WTC11 (cell line): ENCODE data around the gene FMN2.

Source experiments
- CBFB ChIP-seq: sonication (generic); formaldehyde crosslinking; IDR thresholded peaks from 2 replicates; pipeline ENCODE4 v1.8.1; 2022; ENCODE audit warnings: mild to moderate bottlenecking, low read depth, missing genetic modification reagents
- ETV6 ChIP-seq: sonication (generic); formaldehyde crosslinking; IDR thresholded peaks from 2 replicates; pipeline ENCODE4 v1.8.1; 2022; ENCODE audit warnings: mild to moderate bottlenecking, missing genetic modification reagents
- TF ChIP-seq, protein P1 (sequence below): fragments of 200-600 bp; IDR thresholded peaks from 2 replicates; pipeline ENCODE4 v1.8.0; 2022; ENCODE audit warnings: antibody characterized with exemption

DNA sequence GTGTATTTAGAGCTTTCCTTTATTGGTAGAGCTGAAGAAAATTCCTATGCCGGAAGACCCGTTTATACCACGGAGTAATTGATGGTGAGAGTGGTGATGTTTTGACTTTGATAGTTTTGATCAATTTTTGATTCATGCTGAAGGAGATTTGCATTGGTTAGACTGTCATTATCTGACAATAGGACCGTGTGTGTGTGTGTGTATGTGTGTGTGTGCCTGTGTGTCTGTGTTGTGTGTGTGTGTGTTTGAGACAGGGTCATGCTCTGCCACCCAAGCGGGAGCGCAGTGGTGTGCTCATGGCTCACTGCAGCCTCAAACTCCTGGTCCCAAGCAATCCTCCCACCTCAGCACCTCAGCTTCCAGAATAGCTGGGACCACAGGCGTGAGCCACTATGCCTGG lies 9.6 kb downstream of the FMN2 start:
- TF ChIP-seq, protein P1, sequence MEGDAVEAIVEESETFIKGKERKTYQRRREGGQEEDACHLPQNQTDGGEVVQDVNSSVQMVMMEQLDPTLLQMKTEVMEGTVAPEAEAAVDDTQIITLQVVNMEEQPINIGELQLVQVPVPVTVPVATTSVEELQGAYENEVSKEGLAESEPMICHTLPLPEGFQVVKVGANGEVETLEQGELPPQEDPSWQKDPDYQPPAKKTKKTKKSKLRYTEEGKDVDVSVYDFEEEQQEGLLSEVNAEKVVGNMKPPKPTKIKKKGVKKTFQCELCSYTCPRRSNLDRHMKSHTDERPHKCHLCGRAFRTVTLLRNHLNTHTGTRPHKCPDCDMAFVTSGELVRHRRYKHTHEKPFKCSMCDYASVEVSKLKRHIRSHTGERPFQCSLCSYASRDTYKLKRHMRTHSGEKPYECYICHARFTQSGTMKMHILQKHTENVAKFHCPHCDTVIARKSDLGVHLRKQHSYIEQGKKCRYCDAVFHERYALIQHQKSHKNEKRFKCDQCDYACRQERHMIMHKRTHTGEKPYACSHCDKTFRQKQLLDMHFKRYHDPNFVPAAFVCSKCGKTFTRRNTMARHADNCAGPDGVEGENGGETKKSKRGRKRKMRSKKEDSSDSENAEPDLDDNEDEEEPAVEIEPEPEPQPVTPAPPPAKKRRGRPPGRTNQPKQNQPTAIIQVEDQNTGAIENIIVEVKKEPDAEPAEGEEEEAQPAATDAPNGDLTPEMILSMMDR = no peak
- TF ChIP-seq CBFB (CRISPR knock-in tag) = no peak
- TF ChIP-seq ETV6 = no peak
